Lung (tissue), 16 donors: ENCODE results near the gene ASCL2. TPM values are rescaled to one million over a fixed set of nuclear protein-coding genes. Genes with fewer than 3 reads are reported as not detected.

Source experiments
- ATAC-seq: fragments of 200-7000 bp; cut with Tn5 transposase; one replicate; pipeline ENCODE4 v1.9.1; 2020; ENCODE audit warnings: moderate number of reproducible peaks; ENCODE audit not compliant: insufficient read depth, low FRiP score
- DNase-seq, 3 donors: peaks; one replicate each; pipeline ENCODE4 v3.0.0-alpha.2; 2013 to 2017
- H3K27ac ChIP-seq, 2 donors: one replicate each; pipeline ENCODE4 v1.5.1; 2013; ENCODE audit warnings: mild to moderate bottlenecking in 2 of 2, moderate library complexity in 2 of 2, control low read depth in 1 of 2, inconsistent platforms in 1 of 2, low read depth in 1 of 2, low read length in 1 of 2
- H3K27me3 ChIP-seq, 3 donors: one replicate each; pipeline ENCODE4 v1.5.1; 2013; ENCODE audit warnings: low read length in 2 of 3; ENCODE audit not compliant: control insufficient read depth in 3 of 3, insufficient read depth in 3 of 3
- H3K36me3 ChIP-seq, 4 donors: one replicate each; pipeline ENCODE4 v1.5.1; 2013; ENCODE audit warnings: low read length in 4 of 4, mild to moderate bottlenecking in 1 of 4, moderate library complexity in 1 of 4; ENCODE audit not compliant: control insufficient read depth in 4 of 4, insufficient read depth in 4 of 4
- H3K4me1 ChIP-seq, 5 donors: one replicate each; pipeline ENCODE4 v1.5.1; 2013; ENCODE audit warnings: low read length in 5 of 5, mild to moderate bottlenecking in 2 of 5, moderate library complexity in 1 of 5; ENCODE audit not compliant: control insufficient read depth in 5 of 5, insufficient read depth in 5 of 5
- H3K4me3 ChIP-seq: one replicate; pipeline ENCODE4 v1.5.1; 2013; ENCODE audit warnings: mild to moderate bottlenecking, control low read depth, moderate library complexity
- H3K9ac ChIP-seq, 2 donors: one replicate each; pipeline ENCODE4 v1.5.1; 2013; ENCODE audit warnings: low read length in 2 of 2, control low read depth in 1 of 2; ENCODE audit not compliant: insufficient read depth in 1 of 2
- H3K9me3 ChIP-seq, 4 donors: one replicate each; pipeline ENCODE4 v1.5.1; 2013; ENCODE audit warnings: low read length in 3 of 4, mild to moderate bottlenecking in 1 of 4, moderate library complexity in 1 of 4; ENCODE audit not compliant: control insufficient read depth in 4 of 4, insufficient read depth in 3 of 4
- CTCF ChIP-seq: IDR thresholded peaks from 2 replicates; pipeline ENCODE4 v1.5.1; 2012; ENCODE audit warnings: mild to moderate bottlenecking; ENCODE audit errors: control extremely low read depth, extremely low read depth
- WGBS, 2 donors: extraction: QIAGEN DNeasy Blood & Tissue Kit; methylation state at CpG; one replicate each; pipeline ENCODE4 v1.1.7; 2013; 5-methylcytosine and 5-hydroxymethylcytosine counted together
- long read RNA-seq, 5 donors: transcript quantifications; one replicate each; lab custom pipeline, GENCODE V29; 2026
- polyA plus RNA-seq, 2 donors: library from polyadenylated mRNA; stranded (reverse); fragments of 200-250 nt; gene quantifications; one replicate each; pipeline ENCODE4 v1.2.1, GENCODE V29; 2013
- total RNA-seq, 2 donors: library from RNA; depleted of rRNA in 1 of 2; stranded (reverse); fragments of >200 nt in 1 of 2; gene quantifications; one replicate each; pipeline ENCODE4 v1.2.1, GENCODE V29; 2014 to 2021
- donor health status: control.
- donor health status: control.
- donor health status: Bipolar disorder and iron deficiency.
- donor health status: healthy.
- donor health status: DM: yes; HTN: yes; CAD: no.

The ASCL2 gene
- 1 to 10 TPM in 1 of 2 donors, not detected in 1; 2.4 TPM for total RNA-seq
- 1 to 10 TPM in 1 of 2 donors, under 1 TPM in 1; 0.94 to 2.2 TPM for polyA plus RNA-seq
- long read RNA-seq, donor 1, partial matches to known transcripts = 0 of 4 reads
- long read RNA-seq, donor 1, other reads (novel, unspliced or antisense) = 0 of 4 reads
- long read RNA-seq, donor 2, partial matches to known transcripts = 0 of 2 reads
- long read RNA-seq, donor 2, other reads (novel, unspliced or antisense) = 0 of 2 reads
- long read RNA-seq, donor 3, partial matches to known transcripts = 0 of 2 reads
- long read RNA-seq, donor 3, other reads (novel, unspliced or antisense) = 0 of 2 reads
- long read RNA-seq, donor 4, partial matches to known transcripts = 0 of 3 reads
- long read RNA-seq, donor 4, other reads (novel, unspliced or antisense) = 0 of 3 reads
- long read RNA-seq, donor 5, partial matches to known transcripts = 5 of 9 reads
- long read RNA-seq, donor 5, other reads (novel, unspliced or antisense) = 0 of 9 reads

- Histone ChIP-seq H3K4me3 (no peak within 1 kb of the TSS), H3K27me3 (peaks cover 7 to 28% (median 20%) of the 10 kb centered on the region in 3 donors), H3K9ac (no peak within 1 kb of the TSS), H3K4me1 (peaks cover 0 to 19% (median 0%) of the 10 kb centered on the region in 5 donors), H3K27ac (no peak within 1 kb of the TSS), H3K9me3 (no peaks in the 10 kb centered on the region), H3K36me3 (no peaks in the 10 kb centered on the region)
- WGBS, 2 donors = 3% methylated on average over 69 to 89 of the region's 89 CpGs
- no peak for ATAC-seq
- TF ChIP-seq CTCF = no peak
- peak in 1 of 3 donors; percentile 23 for DNase-seq
Measured at GRCh38 chr11:2270322-2271076, at the start of gene ASCL2. ASCL2 (minus strand) TSS chr11:2270588; CDS start chr11:2270332, 256 bp downstream.

- Histone ChIP-seq H3K4me3 (no peak overlapping the region), H3K9ac (no peak overlapping the region), H3K27me3 (no peaks in the 10 kb centered on the region), H3K4me1 (peaks cover 0 to 30% (median 5%) of the 10 kb centered on the region in 5 donors), H3K9me3 (peaks cover 0 to 5% (median 2%) of the 10 kb centered on the region in 4 donors), H3K27ac (no peak overlapping the region), H3K36me3 (no peaks in the 10 kb centered on the region)
- DNase-seq (peak in 2 of 3 donors; percentile 65 to 86), ATAC-seq (no peak)
- WGBS, 2 donors = 79 to 80% methylated on average over 10 of the region's 10 CpGs
- TF ChIP-seq CTCF = no peak
Measured at GRCh38 chr11:2319791-2320472, 49.5 kb upstream of the ASCL2 start.

- ATAC-seq = no peak
- Histone ChIP-seq H3K4me1 (peaks cover 8 to 42% (median 15%) of the 10 kb centered on the region in 5 donors), H3K27me3 (no peaks in the 10 kb centered on the region), H3K36me3 (no peaks in the 10 kb centered on the region), H3K9ac (no peak overlapping the region), H3K27ac (no peak overlapping the region), H3K9me3 (peaks cover 0 to 5% (median 2%) of the 10 kb centered on the region in 4 donors), H3K4me3 (no peak overlapping the region)
- DNase-seq = peak in 1 of 3 donors; percentile 5
- WGBS, 2 donors = 95 to 96% methylated on average over 7 of the region's 7 CpGs
- TF ChIP-seq CTCF = no peak
Measured at GRCh38 chr11:2318707-2319106, 48.3 kb upstream of the ASCL2 start.
